Measurements from ENCODE around the gene ARID1B.

ARID1B gene

DNA sequence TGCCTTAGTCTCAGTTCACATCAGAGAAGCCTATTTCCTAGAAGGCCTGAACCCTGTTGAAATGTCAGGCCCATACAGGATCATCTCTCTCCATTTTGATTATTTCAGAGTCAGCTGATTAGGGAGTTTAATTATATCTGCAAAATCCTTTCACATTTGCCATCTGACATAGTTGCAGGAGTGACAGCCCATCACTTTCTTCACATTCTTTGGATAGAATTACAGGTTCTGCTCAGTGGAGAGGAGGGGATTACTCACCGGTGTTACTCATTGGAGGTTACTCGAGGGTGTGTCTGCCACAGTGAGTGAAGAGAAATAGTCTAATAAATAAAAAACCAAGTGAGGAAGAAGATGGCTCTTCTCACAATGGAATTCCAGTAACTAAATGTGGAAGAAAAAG lies 329.3 kb downstream of the ARID1B start:
- peak; percentile 59 for DNase-seq (ENCODE audit: low read depth)

DNA sequence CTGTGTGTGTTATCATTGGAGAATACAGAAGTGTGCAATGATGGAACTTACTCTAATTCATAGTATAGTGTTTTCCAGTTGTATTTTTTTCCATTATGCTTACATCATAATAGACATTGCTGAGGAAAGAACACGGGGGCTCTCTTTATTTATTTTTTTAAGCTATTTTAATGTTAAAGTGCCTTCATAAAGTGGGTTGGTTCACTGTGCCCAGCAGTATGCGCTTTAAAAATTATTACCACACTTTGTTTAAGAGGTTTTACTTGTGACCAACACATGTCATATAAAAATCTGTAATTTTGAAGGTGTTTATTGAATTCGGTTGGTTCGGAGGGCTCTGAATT lies 330.4 kb downstream of the ARID1B start:
- no peak for DNase-seq (ENCODE audit: low read depth)

DNA sequence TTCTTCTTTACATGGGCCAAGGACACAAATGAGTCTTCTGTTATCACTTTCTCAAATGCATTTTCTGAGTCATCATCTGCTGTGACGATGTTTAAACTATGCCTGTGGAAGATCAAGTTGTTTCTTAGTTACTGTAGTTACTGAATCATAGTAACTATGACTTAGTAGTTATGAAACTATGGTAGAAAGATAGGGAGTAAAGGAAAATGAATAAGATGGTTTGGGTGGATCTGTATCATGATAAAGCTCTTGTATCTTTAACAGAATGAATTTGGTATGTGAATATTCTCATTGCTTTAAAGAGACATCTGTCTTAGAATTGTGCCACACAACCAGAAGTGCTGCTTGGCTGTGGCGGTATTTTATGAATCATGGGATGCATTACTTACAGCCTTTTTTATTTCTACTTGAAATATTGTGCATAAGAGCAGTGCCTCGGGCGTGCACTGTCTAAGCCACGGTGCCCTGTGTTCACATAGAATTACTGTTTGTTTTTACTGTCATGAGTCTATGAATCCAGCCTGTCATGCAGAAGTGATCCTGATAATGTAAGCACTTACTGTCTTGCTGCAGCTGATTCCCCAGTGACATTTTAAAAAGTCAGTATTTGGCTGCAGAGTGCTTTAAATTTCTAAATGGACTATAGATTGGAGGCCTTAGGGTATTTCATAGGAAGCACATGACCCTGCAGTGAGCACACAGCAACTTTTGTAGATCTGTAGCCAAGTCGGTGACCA lies 330.9 kb downstream of the ARID1B start:
- DNase-seq (ENCODE audit: low read depth), result peak; percentile 92

DNA sequence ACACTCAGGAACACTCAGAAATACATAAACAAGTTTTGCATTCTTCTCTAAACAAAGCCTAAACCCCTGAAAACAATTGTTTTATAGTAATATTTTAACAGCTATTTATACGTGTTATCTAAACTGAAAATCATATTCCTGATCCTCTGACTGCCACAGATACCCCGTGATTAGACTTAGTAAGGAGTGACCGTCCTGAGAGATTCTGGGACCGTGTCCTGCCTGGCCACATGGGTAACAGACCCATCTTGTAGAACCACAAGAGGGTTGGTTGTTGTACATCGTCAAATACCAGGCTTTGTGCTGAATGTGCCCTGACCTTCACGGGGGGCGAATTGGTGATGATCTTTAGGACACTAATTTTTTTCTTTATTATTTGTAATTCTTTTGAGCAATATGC lies 331.7 kb downstream of the ARID1B start:
- no peak for DNase-seq (ENCODE audit: low read depth)

DNA sequence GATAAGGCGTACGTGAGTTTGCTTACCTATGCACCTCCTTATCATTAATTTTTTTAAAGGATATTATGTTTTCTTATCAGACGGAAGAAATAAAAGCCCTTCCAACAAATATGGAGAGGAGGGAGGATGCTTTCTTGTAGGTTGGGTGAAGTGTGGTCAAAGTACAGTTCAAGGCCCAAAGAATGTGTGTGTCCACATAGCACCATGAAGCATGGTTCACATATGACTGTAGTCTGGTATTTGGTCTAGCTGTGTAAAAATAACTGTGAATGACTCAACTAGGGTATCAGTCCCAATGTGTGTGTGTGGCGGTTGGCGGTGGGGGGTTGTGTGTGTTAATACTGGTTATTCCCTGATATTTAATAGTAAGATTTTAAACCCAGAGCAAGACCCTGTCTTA lies 333.4 kb downstream of the ARID1B start:
- DNase-seq (ENCODE audit: low read depth), result no peak

DNA sequence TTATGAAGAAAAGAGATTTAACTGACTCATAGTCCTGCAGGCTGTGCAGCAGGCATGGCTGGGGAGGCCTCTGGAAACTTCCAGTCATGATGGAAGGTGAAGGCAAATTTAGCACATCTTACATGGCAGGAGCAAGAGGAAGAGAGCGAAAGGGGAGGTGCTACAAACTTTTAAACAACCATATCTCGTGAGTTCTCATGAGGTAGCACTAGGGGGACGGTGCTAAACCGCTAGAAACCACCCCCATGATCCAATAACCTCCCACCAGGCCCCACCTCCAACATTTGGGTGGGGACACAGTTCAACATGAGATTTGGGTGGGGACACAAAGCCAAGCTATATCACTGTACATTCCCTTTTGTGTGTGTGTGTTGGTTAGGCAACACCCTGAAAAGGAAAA lies 336.2 kb downstream of the ARID1B start:
- no peak for DNase-seq (ENCODE audit: low read depth)

DNA sequence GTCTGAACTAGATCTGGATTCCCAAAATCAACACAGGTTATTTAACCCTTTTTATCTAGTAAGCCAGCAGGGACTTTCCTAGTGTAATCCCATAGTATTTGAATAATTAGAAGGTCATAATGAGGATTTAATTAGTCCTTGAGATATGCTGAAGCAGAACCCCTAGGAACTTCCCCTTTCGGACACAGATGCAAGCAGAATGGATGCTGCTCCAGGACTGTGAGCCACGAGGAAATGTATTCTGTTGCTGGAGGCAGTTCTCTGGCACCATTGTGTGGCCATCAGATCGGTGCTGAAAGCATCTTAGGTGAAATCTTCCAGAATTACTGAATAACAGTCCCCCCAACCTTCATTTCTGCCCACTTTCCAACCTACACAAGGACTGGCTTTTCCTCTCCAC lies 339.2 kb downstream of the ARID1B start:
- DNase-seq (ENCODE audit: low read depth), result no peak

DNA sequence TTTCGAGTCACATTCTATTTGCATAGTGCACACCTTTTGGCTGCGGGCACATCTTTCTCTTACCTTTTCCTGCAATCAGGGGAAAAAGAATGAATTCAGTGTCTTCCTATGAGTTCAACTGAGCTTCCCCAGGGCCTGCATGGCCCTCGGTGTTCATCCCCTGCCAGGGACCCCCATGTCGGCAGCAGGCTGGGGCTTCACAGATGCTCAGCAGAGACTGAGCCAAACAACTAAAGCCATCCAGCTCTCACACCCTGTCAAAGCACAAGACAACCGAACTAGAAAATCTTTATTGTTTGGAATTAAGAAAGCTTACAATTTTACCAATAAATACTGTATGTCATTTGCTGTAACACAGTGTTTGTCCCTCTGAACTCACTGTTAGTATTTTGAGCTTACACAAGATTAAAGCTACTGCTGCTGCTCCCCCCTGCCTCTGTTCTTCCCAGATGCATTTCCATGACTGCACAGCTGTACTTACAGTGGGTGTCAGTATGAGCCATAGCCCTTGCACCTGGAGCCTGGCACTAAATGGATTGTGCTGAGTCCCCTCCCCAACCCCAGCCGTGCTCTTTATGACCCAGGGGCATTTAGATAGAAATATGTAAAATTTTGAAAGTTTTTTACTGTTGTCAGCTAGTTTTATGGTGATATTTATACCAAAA lies 340.4 kb downstream of the ARID1B start:
- no peak for DNase-seq (ENCODE audit: low read depth)

DNA sequence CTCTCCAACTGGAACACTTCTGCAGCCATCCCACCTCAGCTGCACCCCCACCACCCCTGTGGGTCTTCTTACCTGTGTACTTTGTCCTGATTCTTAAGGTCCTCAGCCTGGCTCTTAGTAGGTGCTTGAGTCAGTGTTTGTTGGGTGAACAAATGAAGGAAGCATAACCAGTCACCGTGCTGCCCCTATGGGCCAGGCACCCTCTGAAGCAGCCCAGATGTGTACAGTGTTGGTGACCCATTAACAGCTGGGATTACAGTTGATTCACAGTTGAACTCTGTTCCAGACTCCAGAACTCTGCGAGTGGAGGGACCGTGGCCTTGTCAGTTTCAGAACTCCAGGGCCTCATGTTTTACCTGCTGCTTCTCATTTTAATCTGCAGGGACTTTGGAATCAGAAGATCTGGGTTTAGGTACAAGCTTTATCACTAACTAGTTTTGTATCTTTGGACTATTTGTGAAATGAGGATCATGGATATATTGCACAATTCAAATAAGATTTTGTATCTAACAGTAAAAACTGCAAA lies 342.4 kb downstream of the ARID1B start:
- no peak for DNase-seq (ENCODE audit: low read depth)

DNA sequence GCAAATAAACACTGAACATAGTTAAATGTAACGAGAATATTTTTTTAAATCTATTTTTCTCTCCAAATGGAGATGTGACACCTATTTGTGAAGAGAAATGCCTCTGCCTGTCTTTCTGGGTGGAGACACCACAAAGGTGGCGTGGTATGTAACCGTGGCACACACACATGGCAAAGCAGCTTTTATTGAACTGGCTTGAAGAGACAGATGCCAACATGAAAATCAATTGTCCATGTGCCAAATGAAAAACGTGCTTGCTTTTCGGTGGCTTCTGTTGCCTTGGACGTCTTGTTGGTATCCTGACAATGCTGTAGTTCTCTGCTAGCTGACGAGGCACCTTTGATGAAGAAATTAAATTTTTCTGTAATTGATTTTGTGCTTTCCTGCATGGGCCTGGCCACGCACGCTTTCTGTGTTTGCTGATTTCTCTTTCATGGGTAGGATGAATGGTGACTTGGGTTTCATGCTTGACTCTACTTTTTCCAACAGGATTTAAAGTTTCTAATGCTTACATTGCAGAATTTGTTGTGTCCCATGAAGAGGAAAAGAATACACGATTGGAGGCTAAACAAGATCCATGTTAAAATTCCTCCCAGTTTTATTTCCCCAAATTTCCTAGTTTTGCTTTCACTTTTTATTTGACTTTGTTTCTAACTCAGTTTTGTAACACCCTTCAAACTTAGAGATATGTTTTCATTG lies 343.5 kb downstream of the ARID1B start:
- DNase-seq (ENCODE audit: low read depth), result no peak

DNA sequence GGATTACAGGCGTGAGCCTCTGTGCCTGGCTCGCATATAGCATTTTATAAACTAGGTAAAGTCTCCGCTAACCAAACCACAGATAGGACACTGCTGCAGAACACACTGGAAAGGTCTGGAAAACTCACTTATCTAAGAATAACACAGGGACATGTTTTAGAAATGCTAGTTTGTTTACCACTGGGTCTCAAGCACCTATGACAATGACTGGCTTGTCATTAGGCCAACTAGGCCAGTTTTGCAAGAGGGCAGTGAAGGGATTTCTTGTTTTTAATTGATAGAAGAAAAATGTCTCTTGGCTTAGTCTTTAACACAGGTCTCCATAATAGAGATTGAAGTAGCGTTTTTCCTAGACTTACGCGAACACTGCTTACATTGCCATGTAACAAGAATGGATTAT lies 344.7 kb downstream of the ARID1B start:
- DNase-seq (ENCODE audit: low read depth), result no peak

DNA sequence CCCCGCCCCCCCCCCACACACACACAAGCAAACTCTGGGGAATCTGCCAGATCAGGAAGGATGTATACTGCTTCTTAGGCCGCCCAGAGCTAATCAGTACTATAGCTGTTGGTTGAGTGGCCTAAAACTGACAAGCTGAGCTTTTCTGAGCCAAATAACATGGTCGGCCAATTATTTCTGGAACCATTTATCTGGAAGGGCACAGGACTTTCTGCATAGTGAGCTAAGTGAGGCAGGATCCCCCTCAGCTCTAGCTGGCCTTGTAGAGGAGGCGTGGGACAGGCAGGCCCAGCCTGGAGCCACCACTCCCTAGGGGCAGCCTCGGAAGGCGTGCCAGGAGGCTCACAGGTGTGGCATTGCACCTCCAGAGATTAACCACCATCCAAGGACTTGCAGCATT lies 346.1 kb downstream of the ARID1B start:
- DNase-seq (ENCODE audit: low read depth), result no peak

DNA sequence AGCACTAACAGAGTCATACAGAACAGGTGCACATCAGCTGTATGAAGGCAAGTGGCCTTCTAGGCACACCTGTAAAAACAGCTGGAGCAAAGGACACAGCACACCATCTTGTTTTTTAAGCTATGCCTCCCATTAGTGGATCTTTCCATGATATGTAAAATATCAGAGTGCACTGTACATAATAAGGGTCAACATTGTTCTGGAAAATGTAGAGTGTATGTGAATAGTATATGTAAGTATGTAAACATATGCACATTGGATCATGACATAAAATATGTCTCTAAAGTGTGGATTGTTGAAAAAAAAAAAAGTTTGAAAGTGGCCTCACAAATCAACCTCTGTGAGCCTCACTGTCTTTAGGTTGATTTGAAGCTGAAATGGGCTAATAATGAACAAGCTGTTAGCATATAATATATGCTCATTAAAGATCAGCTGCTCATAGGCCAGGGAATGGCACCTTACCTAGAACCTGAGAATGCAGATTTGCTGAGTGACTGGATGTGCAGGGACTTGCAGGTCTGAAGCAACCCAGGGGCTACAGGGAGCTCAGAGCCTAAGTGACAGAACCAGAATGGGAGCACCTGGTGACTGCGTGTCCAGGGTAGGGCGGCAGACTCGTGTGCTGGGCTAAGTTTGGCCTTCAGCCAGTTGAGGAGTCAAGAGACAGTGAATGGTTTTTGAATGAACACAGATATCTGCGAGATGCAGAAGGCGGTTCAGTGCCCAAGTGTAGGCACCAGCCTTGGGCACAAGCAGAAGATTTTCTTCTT lies 347.5 kb downstream of the ARID1B start:
- DNase-seq (ENCODE audit: low read depth), result no peak

DNA sequence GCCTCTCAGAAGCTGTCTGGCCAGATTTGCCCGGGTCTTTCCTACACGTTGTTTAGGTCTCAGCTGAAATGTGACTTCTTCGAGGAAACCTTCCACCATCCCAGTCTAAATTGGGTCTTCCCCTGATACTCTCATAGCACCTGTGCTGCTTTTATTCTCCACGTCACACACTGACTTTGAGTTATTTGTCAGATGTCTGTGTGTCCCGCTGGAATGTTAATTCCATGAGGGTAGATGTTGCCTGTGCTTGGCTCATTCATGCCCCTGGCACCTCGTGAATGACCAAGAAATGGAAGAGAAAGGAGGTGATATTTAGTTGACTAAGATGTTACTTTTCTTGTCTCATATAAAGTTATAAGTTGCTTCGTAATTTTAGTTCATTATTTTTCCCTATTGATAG lies 348.4 kb downstream of the ARID1B start:
- DNase-seq (ENCODE audit: low read depth), result no peak

DNA sequence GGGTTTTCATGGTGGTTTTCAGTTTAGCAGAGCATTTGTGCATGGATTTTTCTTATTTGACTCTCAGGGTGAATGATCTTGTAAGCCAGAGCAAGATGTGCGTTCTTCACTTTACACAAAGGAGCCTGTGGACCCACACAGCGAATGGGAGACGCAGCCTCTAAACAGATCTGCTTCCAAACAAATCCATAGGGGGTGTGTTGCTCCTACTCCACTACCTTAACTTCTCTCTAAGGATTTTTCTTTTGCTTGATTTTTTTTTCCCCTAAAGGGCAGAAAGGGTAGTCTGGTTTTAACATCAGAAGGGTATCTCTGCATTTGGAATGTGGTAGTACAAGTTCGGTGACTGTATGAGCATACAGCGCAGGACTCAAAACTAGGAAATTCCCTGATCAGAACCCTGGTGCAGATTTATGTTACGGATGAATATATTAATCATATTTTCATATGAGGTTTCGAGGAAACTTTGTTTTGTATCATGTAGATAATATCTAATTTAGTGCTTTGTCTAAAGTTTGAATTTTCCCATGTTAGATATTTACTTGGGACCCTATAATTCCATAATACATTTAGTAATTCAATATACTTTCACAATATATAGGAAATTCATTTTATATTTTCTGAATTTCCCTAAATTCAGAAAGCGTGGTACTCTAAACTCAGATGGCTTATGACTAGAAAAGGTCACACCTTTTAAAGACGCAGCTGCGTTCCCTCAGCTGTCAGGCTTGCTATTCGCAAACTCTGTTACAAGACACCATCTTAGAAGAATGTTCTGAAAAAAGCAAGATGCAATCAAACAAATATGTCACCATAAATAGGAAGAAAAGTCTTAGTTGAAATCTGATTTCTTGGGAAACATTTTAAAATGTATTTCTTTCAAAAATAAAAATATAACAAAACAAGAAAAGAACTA lies 349.3 kb downstream of the ARID1B start:
- no peak for DNase-seq (ENCODE audit: low read depth)

DNA sequence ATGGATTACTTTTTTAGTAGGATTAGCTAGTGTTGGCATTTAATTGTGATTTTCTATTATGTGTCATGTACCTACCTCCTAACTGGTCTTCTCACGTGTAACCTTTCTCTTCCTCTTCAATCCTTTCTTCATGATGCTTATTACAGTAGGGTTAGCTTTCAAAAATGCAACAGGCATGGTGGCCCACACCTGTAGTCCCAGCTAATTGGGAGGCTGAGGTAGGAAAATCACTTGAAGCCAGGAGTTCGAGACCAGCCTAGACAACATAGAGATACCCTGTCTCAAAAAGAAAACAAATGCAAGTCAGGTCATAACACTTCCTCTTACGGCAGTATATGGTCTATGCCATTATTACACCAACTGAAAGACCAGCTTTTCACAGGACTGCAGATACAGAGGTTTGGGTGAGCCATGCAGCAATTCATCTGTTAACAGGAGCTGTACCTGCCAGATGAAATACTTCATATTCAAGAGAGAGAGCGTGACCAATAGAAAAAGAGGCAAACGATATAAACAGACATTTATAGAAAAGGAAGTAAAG lies 351.1 kb downstream of the ARID1B start:
- no peak for DNase-seq (ENCODE audit: low read depth)

DNA sequence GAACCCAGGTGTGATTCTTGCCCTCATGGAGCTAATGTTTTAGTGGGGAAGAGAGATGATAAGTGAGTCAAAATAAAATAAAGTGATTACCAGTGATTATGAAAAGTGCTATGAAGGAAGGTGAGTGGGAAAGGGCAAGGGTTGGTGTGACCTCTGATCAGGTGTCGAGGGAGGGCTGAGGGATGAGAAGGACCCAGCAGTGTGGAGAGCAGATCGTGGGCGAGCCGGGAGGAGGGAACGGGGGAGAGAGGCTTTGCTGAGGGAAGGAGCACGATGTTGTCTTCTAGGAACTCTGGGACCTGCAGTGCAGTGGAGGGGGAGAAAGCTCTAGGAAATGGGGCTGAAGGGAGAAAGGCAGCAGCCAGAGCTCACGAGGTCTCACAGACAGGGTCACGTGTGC lies 354.1 kb downstream of the ARID1B start:
- DNase-seq (ENCODE audit: low read depth), result no peak

DNA sequence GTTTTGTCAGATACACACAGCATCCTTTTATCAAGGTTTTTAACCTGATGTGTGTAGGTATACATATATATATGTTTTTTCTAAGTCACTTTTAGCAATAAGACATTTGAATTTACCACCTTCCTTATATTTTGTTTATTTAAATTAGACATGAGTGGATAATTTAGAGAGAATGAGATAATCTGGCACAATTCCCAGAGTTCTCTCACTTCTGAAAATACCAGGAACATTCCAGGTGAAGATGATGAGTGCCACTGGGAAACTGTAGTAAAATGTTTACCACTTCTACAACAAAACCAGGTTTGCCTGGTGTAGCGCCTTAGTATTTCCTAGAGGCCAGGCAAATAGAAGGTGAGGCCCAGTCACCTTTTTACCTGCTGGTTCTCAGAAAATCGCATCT lies 356.7 kb downstream of the ARID1B start:
- no peak for DNase-seq (ENCODE audit: low read depth)

DNA sequence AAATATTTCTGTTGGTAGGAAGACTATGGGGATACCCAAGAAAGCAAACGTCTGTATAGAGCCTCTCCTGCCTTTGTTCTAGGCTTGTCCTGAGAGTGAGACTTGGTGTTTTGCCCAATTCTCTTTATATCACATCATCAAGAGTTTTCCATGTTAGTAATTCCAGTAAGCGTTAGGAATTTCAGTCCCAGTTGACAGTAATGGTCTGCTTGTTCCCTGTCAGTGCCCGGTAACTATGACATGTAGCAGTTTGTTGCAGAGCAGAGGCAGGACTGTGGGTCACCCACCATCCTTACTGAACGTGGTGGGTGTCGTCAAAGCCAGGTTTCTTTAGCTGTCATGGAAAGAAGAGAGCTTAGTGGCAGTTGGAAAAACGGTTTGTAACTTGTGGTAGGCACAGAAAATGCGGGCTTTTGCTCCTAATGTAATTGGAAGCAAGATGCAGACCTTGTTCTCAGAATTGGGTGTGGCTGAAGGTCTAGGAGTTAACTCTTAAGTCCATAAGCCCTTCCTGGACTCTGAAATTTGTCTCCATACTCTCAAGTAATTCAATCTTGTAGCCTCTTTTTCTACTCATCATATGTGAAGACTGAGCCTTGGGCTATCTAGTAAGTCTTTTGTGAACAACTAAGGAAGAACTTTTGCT lies 357.3 kb downstream of the ARID1B start:
- DNase-seq (ENCODE audit: low read depth), result no peak

DNA sequence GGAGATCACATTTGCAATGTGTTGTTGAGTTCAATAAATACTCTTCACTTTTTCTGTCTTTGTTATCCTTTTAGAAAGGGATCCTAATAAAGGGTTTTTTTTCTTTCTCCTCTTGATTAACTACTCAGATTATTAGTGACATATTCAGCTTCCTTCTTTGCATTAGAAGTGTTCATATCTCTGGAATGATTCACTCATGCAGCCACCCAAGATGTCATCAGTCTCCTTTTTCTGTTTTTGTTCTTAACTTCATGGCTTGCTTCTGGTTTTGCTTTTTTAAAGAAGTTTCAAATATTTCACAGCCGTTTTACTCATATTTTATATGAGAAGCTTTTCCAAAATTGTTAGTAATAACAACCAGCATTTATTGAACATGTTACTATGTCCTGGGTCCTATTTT lies 358.5 kb downstream of the ARID1B start:
- no peak for DNase-seq (ENCODE audit: low read depth)

DNA sequence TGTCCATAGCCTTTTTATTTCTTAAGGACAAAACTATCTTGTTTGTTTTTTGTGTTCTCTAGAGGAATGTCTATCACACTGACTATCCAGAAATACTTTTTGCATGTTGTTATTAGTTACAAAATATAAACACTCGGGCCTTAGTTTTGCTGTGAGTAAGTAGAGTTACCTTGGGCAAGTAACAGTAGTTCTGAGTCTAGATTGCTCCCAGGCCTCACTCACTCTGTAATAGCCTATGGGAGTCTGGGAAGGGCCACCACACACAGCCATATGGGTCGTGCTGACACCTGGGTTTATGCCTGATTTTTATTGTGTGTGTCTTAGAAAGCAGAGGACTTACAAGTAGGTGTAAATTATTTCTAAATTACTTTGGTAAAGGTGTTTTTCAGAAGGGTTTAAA lies 360.3 kb downstream of the ARID1B start:
- DNase-seq (ENCODE audit: low read depth), result no peak
